HEK293 (cell line): ENCODE measurements around the gene ZNF397.

Source experiments
- CTCF ChIA-PET: fragments of 350-600 bp; formaldehyde crosslinking; extraction: SDS; loops from one replicate; lab custom pipeline; 2021; ENCODE audit warnings: antibody characterized with exemption; lab: Yijun Ruan, JAX
- POLR2A ChIA-PET: fragments of 300-600 bp; formaldehyde crosslinking; extraction: SDS; loops from one replicate; lab custom pipeline; 2020; ENCODE audit warnings: antibody characterized with exemption, inconsistent platforms; lab: Yijun Ruan, JAX
- H3K27ac ChIP-seq: fragments of 200-500 bp; sonication (Bioruptor generic); 2 replicates; pipeline ENCODE4 v1.5.1; 2014; ENCODE audit warnings: low read depth, low read length, control low read depth, inconsistent platforms; ENCODE audit errors: extremely low read depth
- H3K36me3 ChIP-seq, 2 experiments: fragments of 200-500 bp in 1 of 2; sonication (Bioruptor generic) in 1 of 2; 1 replicate in 1 of 2; 2 replicates in 1 of 2; pipeline ENCODE4 v1.5.1; 2014 to 2017; ENCODE audit warnings: inconsistent platforms in 2 of 2, low read length in 2 of 2; ENCODE audit not compliant: control insufficient read depth in 2 of 2, insufficient read depth in 1 of 2
- H3K4me1 ChIP-seq: fragments of 200-500 bp; sonication (Bioruptor generic); 2 replicates; pipeline ENCODE4 v1.5.1; 2014; ENCODE audit warnings: mild to moderate bottlenecking, low read length, inconsistent platforms; ENCODE audit not compliant: control insufficient read depth, insufficient read depth
- H3K4me3 ChIP-seq: 2 replicates; pipeline ENCODE4 v1.5.1; 2011; ENCODE audit warnings: low read depth, mild to moderate bottlenecking, control low read depth, low read length, moderate library complexity
- H3K9me3 ChIP-seq: fragments of 200-500 bp; sonication (Bioruptor generic); 2 replicates; pipeline ENCODE4 v1.5.1; 2014; ENCODE audit warnings: low read depth, low read length, inconsistent platforms; ENCODE audit not compliant: control insufficient read depth, insufficient read depth
- KLF16 ChIP-seq: fragments of 450-650 bp; formaldehyde crosslinking; IDR thresholded peaks from 2 replicates; pipeline ENCODE4 v1.5.1; 2017; ENCODE audit warnings: missing biosample characterization, missing genetic modification characterization
- KLF7 ChIP-seq: fragments of 450-650 bp; formaldehyde crosslinking; IDR thresholded peaks from 2 replicates; pipeline ENCODE4 v1.5.1; 2016; ENCODE audit warnings: missing biosample characterization, missing genetic modification characterization, borderline replicate concordance
- MYNN ChIP-seq: fragments of 450-650 bp; formaldehyde crosslinking; IDR thresholded peaks from 2 replicates; pipeline ENCODE4 v1.5.1; 2016; ENCODE audit warnings: missing biosample characterization, missing genetic modification characterization, borderline replicate concordance
- ZFP41 ChIP-seq: fragments of 450-650 bp; formaldehyde crosslinking; IDR thresholded peaks from 2 replicates; pipeline ENCODE4 v1.5.1; 2016; ENCODE audit warnings: missing biosample characterization, missing genetic modification characterization, borderline replicate concordance
- ZNF10 ChIP-seq: fragments of 450-650 bp; formaldehyde crosslinking; IDR thresholded peaks from 2 replicates; pipeline ENCODE4 v1.5.1; 2017; ENCODE audit warnings: missing biosample characterization, missing genetic modification characterization
- ZNF112 ChIP-seq: fragments of 450-650 bp; formaldehyde crosslinking; IDR thresholded peaks from 2 replicates; pipeline ENCODE4 v1.5.0; 2017; ENCODE audit warnings: missing biosample characterization, missing genetic modification characterization
- ZNF140 ChIP-seq: fragments of 450-650 bp; formaldehyde crosslinking; IDR thresholded peaks from 2 replicates; pipeline ENCODE4 v1.5.1; 2016; ENCODE audit warnings: missing biosample characterization, missing genetic modification characterization
- ZNF184 ChIP-seq: fragments of 450-650 bp; IDR thresholded peaks from 2 replicates; pipeline ENCODE4 v1.5.1; 2018; ENCODE audit warnings: missing biosample characterization, mild to moderate bottlenecking, missing genetic modification characterization
- ZNF211 ChIP-seq: fragments of 450-650 bp; formaldehyde crosslinking; IDR thresholded peaks from 2 replicates; pipeline ENCODE4 v1.5.1; 2016; ENCODE audit warnings: low read depth, missing biosample characterization, missing genetic modification characterization
- ZNF274 ChIP-seq, 2 experiments: fragments of 200-500 bp in 1 of 2; fragments of 450-650 bp in 1 of 2; sonication (Bioruptor generic) in 1 of 2; formaldehyde crosslinking in 1 of 2; IDR thresholded peaks; 2 replicates each; pipeline versions ENCODE4 v1.5.1 to v1.6.1; 2014 to 2016; ENCODE audit warnings: borderline replicate concordance in 1 of 2, inconsistent platforms in 1 of 2, low read length in 1 of 2, missing biosample characterization in 1 of 2, missing genetic modification characterization in 1 of 2
- ZNF311 ChIP-seq: fragments of 450-650 bp; formaldehyde crosslinking; IDR thresholded peaks from 2 replicates; pipeline ENCODE4 v1.5.1; 2017; ENCODE audit warnings: missing biosample characterization, missing genetic modification characterization, borderline replicate concordance
- ZNF548 ChIP-seq: fragments of 450-650 bp; formaldehyde crosslinking; IDR thresholded peaks from 2 replicates; pipeline ENCODE4 v1.5.1; 2016; ENCODE audit warnings: missing biosample characterization, missing genetic modification characterization
- ZNF654 ChIP-seq: fragments of 450-650 bp; formaldehyde crosslinking; IDR thresholded peaks from 2 replicates; pipeline ENCODE4 v1.5.1; 2016; ENCODE audit warnings: low read depth, missing biosample characterization, missing genetic modification characterization
- ZNF664 ChIP-seq: fragments of 450-650 bp; formaldehyde crosslinking; IDR thresholded peaks from 2 replicates; pipeline ENCODE4 v1.5.1; 2016; ENCODE audit warnings: missing biosample characterization, missing genetic modification characterization
- ZNF747 ChIP-seq: fragments of 450-650 bp; formaldehyde crosslinking; IDR thresholded peaks from 2 replicates; pipeline ENCODE4 v1.5.1; 2016; ENCODE audit warnings: missing biosample characterization, missing genetic modification characterization
- ZNF76 ChIP-seq: fragments of 450-650 bp; formaldehyde crosslinking; IDR thresholded peaks from 2 replicates; pipeline ENCODE4; 2016; ENCODE audit warnings: low read depth, missing biosample characterization, missing genetic modification characterization, borderline replicate concordance
- ZNF791 ChIP-seq: fragments of 450-650 bp; formaldehyde crosslinking; IDR thresholded peaks from 2 replicates; pipeline ENCODE4 v1.5.1; 2016; ENCODE audit warnings: missing biosample characterization, missing genetic modification characterization
- TF ChIP-seq, protein P1 (sequence below): fragments of 450-650 bp; IDR thresholded peaks from 2 replicates; pipeline ENCODE4 v1.5.1; 2018; ENCODE audit warnings: missing biosample characterization, missing genetic modification characterization
- TF ChIP-seq, protein P2 (sequence below): fragments of 450-650 bp; formaldehyde crosslinking; IDR thresholded peaks from 2 replicates; pipeline ENCODE4 v1.5.1; 2017; ENCODE audit warnings: missing biosample characterization, mild to moderate bottlenecking, missing genetic modification characterization, moderate library complexity
- TF ChIP-seq, protein P3 (sequence below): fragments of 450-650 bp; formaldehyde crosslinking; IDR thresholded peaks from 2 replicates; pipeline ENCODE4 v1.5.1; 2016; ENCODE audit warnings: missing biosample characterization, missing genetic modification characterization
- TF ChIP-seq, protein P4 (sequence below): fragments of 450-650 bp; formaldehyde crosslinking; IDR thresholded peaks from 2 replicates; pipeline ENCODE4 v1.5.1; 2016; ENCODE audit warnings: missing biosample characterization, missing genetic modification characterization
- TF ChIP-seq, protein P5 (sequence below): fragments of 450-650 bp; formaldehyde crosslinking; IDR thresholded peaks from 2 replicates; pipeline ENCODE4 v1.5.1; 2017; ENCODE audit warnings: missing biosample characterization, missing genetic modification characterization
- TF ChIP-seq, protein P6 (sequence below): sonication (generic); formaldehyde crosslinking; IDR thresholded peaks from 2 replicates; pipeline ENCODE4 v1.8.1; 2022; ENCODE audit warnings: mild to moderate bottlenecking, moderate library complexity, missing genetic modification reagents

ZNF397 gene

DNA sequence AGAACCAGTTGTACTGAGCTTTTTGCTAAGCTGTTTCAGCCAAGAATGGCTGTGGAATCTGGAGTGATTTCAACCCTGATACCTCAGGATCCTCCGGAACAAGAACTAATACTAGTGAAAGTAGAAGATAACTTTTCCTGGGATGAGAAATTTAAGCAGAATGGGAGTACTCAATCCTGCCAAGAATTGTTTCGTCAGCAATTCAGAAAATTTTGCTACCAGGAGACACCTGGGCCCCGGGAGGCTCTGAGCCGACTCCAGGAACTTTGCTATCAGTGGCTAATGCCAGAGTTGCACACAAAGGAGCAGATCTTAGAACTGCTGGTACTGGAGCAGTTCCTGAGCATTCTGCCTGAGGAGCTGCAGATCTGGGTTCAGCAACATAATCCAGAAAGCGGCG, 1.6 kb downstream of the ZNF397 start (continued):
- TF ChIP-seq, protein P1, sequence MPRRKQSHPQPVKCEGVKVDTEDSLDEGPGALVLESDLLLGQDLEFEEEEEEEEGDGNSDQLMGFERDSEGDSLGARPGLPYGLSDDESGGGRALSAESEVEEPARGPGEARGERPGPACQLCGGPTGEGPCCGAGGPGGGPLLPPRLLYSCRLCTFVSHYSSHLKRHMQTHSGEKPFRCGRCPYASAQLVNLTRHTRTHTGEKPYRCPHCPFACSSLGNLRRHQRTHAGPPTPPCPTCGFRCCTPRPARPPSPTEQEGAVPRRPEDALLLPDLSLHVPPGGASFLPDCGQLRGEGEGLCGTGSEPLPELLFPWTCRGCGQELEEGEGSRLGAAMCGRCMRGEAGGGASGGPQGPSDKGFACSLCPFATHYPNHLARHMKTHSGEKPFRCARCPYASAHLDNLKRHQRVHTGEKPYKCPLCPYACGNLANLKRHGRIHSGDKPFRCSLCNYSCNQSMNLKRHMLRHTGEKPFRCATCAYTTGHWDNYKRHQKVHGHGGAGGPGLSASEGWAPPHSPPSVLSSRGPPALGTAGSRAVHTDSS (tag by site-specific recombination): no peak
- TF ChIP-seq ZNF10 (no peak), ZNF140 (no peak), ZNF184 (tag by site-specific recombination) (no peak)
- TF ChIP-seq, protein P2, sequence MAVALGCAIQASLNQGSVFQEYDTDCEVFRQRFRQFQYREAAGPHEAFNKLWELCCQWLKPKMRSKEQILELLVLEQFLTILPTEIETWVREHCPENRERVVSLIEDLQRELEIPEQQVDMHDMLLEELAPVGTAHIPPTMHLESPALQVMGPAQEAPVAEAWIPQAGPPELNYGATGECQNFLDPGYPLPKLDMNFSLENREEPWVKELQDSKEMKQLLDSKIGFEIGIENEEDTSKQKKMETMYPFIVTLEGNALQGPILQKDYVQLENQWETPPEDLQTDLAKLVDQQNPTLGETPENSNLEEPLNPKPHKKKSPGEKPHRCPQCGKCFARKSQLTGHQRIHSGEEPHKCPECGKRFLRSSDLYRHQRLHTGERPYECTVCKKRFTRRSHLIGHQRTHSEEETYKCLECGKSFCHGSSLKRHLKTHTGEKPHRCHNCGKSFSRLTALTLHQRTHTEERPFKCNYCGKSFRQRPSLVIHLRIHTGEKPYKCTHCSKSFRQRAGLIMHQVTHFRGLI (tag by site-specific recombination): no peak

DNA sequence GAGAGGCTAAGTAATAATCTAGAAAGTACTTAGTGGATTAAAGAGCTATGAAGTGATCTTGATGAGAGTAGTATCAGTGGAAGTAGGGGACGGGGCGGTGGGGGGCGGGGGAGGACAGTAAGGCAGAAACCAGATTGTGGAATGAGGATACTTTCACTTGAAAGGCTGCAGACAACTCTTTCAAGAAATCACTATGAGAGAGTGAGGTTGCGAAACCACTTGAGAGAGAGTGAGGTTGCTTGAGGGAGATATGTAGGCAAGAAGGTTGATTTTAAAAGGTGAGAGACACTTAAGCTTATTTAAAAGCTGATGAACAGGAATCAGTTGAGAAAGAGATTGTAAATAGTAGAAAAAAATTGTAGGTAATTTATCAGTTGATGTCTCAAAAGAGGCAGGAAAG, 3.8 kb downstream of the ZNF397 start:
- H3K9me3 ChIP-seq: no peaks in the 10 kb centered on the region
- H3K4me3 ChIP-seq: no peak overlapping the region
- no peaks in the 10 kb centered on the region for H3K4me1 ChIP-seq
- H3K27ac ChIP-seq: no peak overlapping the region
- POLR2A ChIA-PET: no interaction called here
- CTCF ChIA-PET: interaction anchor here (2.6 kb wide), 1 partner anchor 13 kb away, joined by 8 read pairs; no protein-coding TSS in a partner anchor
- TF ChIP-seq, protein P3, sequence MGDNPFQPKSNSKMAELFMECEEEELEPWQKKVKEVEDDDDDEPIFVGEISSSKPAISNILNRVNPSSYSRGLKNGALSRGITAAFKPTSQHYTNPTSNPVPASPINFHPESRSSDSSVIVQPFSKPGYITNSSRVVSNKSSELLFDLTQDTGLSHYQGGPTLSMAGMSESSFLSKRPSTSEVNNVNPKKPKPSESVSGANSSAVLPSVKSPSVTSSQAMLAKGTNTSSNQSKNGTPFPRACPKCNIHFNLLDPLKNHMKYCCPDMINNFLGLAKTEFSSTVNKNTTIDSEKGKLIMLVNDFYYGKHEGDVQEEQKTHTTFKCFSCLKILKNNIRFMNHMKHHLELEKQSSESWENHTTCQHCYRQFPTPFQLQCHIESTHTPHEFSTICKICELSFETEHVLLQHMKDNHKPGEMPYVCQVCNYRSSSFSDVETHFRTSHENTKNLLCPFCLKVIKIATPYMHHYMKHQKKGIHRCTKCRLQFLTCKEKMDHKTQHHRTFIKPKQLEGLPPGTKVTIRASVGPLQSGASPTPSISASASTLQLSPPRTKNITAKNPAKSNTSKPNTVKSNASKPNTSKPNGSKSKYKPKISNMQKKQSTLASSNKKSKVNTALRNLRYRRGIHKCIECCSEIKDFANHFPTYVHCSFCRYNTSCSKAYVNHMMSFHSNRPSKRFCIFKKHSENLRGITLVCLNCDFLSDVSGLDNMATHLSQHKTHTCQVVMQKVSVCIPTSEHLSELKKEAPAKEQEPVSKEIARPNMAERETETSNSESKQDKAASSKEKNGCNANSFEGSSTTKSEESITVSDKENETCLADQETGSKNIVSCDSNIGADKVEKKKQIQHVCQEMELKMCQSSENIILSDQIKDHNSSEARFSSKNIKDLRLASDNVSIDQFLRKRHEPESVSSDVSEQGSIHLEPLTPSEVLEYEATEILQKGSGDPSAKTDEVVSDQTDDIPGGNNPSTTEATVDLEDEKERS: no peak
- TF ChIP-seq ZNF664 (no peak), ZNF311 (tag by site-specific recombination) (no peak), KLF16 (tag by site-specific recombination) (no peak), ZNF548 (tag by site-specific recombination) (no peak), ZNF654 (tag by site-specific recombination) (no peak), ZNF747 (tag by site-specific recombination) (no peak), ZNF112 (no peak), ZNF76 (tag by site-specific recombination) (no peak), MYNN (tag by site-specific recombination) (no peak), ZFP41 (tag by site-specific recombination) (no peak), ZNF791 (tag by site-specific recombination) (no peak), ZNF211 (tag by site-specific recombination) (no peak), KLF7 (tag by site-specific recombination) (no peak), ZNF274 (IDR thresholded peaks at IDR 0.05; ENCODE audit: low read length) (no peak), ZNF274 (tag by site-specific recombination; IDR thresholded peaks at IDR 0.05; ENCODE audit: borderline replicate concordance) (no peak)
- TF ChIP-seq, protein P4, sequence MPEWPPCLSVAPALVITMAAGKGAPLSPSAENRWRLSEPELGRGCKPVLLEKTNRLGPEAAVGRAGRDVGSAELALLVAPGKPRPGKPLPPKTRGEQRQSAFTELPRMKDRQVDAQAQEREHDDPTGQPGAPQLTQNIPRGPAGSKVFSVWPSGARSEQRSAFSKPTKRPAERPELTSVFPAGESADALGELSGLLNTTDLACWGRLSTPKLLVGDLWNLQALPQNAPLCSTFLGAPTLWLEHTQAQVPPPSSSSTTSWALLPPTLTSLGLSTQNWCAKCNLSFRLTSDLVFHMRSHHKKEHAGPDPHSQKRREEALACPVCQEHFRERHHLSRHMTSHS (tag by site-specific recombination): no peak
- TF ChIP-seq, protein P5, sequence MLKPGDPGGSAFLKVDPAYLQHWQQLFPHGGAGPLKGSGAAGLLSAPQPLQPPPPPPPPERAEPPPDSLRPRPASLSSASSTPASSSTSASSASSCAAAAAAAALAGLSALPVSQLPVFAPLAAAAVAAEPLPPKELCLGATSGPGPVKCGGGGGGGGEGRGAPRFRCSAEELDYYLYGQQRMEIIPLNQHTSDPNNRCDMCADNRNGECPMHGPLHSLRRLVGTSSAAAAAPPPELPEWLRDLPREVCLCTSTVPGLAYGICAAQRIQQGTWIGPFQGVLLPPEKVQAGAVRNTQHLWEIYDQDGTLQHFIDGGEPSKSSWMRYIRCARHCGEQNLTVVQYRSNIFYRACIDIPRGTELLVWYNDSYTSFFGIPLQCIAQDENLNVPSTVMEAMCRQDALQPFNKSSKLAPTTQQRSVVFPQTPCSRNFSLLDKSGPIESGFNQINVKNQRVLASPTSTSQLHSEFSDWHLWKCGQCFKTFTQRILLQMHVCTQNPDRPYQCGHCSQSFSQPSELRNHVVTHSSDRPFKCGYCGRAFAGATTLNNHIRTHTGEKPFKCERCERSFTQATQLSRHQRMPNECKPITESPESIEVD (tag by site-specific recombination): no peak
- TF ChIP-seq, protein P6, sequence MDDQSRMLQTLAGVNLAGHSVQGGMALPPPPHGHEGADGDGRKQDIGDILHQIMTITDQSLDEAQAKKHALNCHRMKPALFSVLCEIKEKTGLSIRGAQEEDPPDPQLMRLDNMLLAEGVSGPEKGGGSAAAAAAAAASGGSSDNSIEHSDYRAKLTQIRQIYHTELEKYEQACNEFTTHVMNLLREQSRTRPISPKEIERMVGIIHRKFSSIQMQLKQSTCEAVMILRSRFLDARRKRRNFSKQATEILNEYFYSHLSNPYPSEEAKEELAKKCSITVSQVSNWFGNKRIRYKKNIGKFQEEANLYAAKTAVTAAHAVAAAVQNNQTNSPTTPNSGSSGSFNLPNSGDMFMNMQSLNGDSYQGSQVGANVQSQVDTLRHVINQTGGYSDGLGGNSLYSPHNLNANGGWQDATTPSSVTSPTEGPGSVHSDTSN (CRISPR knock-in tag): no peak
- peaks cover 26 to 73% of the 10 kb centered on the region in 2 experiments for H3K36me3 ChIP-seq
